ENCODE results near the gene KLHDC8A.
A peak's percentile ranks its signal among the peaks of the same experiment; 100 is the strongest.

KLHDC8A gene

GRCh38 chr1:205321162-205321958 is 35.4 kb downstream of the KLHDC8A start, which contains the start of gene NUAK2:
Gene NUAK2, minus strand, starts transcription at chr1:205321745. Its CDS starts 117 bp downstream, at chr1:205321628.
- H3K36me3 ChIP-seq: no peaks in the 10 kb centered on the region
- H3K4me3 ChIP-seq (ENCODE audit: low read depth, low read length): peak within 1 kb of the TSS; percentile 69
- DNase-seq: peak; percentile 100
- no peaks in the 10 kb centered on the region for H3K9me3 ChIP-seq (ENCODE audit: severe bottlenecking)
- peak; percentile 69 for TF ChIP-seq CTCF (IDR thresholded peaks at IDR 0.05; ENCODE audit: low read depth, low read length)
- H3K27ac ChIP-seq: peak within 1 kb of the TSS; percentile 56
- H3K27me3 ChIP-seq (ENCODE audit: insufficient read depth, low read depth, severe bottlenecking): no peaks in the 10 kb centered on the region

- DNase-seq: no peak
- Histone ChIP-seq H3K27me3 (ENCODE audit: insufficient read depth, low read depth, severe bottlenecking) (no peaks in the 10 kb centered on the region), H3K27ac (no peak overlapping the region), H3K9me3 (ENCODE audit: severe bottlenecking) (no peaks in the 10 kb centered on the region), H3K36me3 (no peaks in the 10 kb centered on the region), H3K4me3 (ENCODE audit: low read depth, low read length) (no peak overlapping the region)
- TF ChIP-seq CTCF (IDR thresholded peaks at IDR 0.05; ENCODE audit: low read depth, low read length): no peak
Measured at GRCh38 chr1:205319081-205320018, 37.4 kb downstream of the KLHDC8A start.

- no peak for TF ChIP-seq CTCF (IDR thresholded peaks at IDR 0.05; ENCODE audit: low read depth, low read length)
- no peak for DNase-seq
- H3K4me3 ChIP-seq (ENCODE audit: low read depth, low read length): no peak overlapping the region
- no peaks in the 10 kb centered on the region for H3K9me3 ChIP-seq (ENCODE audit: severe bottlenecking)
- H3K27me3 ChIP-seq (ENCODE audit: insufficient read depth, low read depth, severe bottlenecking): no peaks in the 10 kb centered on the region
- H3K36me3 ChIP-seq: no peaks in the 10 kb centered on the region
- H3K27ac ChIP-seq: no peak overlapping the region
Measured at GRCh38 chr1:205318231-205318991, 38.3 kb downstream of the KLHDC8A start.

- peak; percentile 52 for DNase-seq
- no peaks in the 10 kb centered on the region for H3K27me3 ChIP-seq (ENCODE audit: insufficient read depth, low read depth, severe bottlenecking)
- TF ChIP-seq CTCF (IDR thresholded peaks at IDR 0.05; ENCODE audit: low read depth, low read length): no peak
- H3K36me3 ChIP-seq: no peaks in the 10 kb centered on the region
- no peaks in the 10 kb centered on the region for H3K9me3 ChIP-seq (ENCODE audit: severe bottlenecking)
- H3K4me3 ChIP-seq (ENCODE audit: low read depth, low read length): no peak overlapping the region
- H3K27ac ChIP-seq: no peak overlapping the region
Measured at GRCh38 chr1:205317311-205317917, 39.3 kb downstream of the KLHDC8A start.

GRCh38 chr1:205316161-205316566 is 40.6 kb downstream of the KLHDC8A start:
- no peak for DNase-seq
- peaks cover 6% of the 10 kb centered on the region for H3K36me3 ChIP-seq
- TF ChIP-seq CTCF (IDR thresholded peaks at IDR 0.05; ENCODE audit: low read depth, low read length): no peak
- H3K4me3 ChIP-seq (ENCODE audit: low read depth, low read length): no peak overlapping the region
- no peak overlapping the region for H3K27ac ChIP-seq
- H3K9me3 ChIP-seq (ENCODE audit: severe bottlenecking): no peaks in the 10 kb centered on the region
- H3K27me3 ChIP-seq (ENCODE audit: insufficient read depth, low read depth, severe bottlenecking): no peaks in the 10 kb centered on the region

Data from WERI-Rb-1 (cell line).